ENCODE results near the gene HERC3.

The HERC3 gene

GRCh38 chr4:88613417-88613875 is 21.2 kb downstream of the HERC3 start:
- Histone ChIP-seq H2AFZ (ENCODE audit: low read length) (no peak overlapping the region), H3K79me2 (ENCODE audit: low read length) (no peaks in the 10 kb centered on the region), H3K9me3 (replicated peaks; ENCODE audit: insufficient read depth, low read length) (no peaks in the 10 kb centered on the region), H3K9ac (ENCODE audit: low read length) (no peak overlapping the region), H3K36me3 (replicated peaks; ENCODE audit: insufficient read depth, low read length) (no peaks in the 10 kb centered on the region), H3K4me1 (ENCODE audit: low read length) (no peaks in the 10 kb centered on the region), H3K9me2 (replicated peaks; ENCODE audit: insufficient read depth, low read length) (no peaks in the 10 kb centered on the region), H3K27me3 (replicated peaks; ENCODE audit: insufficient read depth, low read length) (no peaks in the 10 kb centered on the region), H4K20me1 (ENCODE audit: insufficient read depth, low read length) (no peaks in the 10 kb centered on the region), H3K27ac (ENCODE audit: low read length) (no peak overlapping the region), H3K4me2 (ENCODE audit: low read depth, low read length) (no peak overlapping the region), H3F3A (ENCODE audit: insufficient read depth, low read length) (no peaks in the 10 kb centered on the region), H3K4me3 (ENCODE audit: low read length) (no peak overlapping the region)
- DNase-seq = no peak
- TF ChIP-seq EZH2phosphoT487 (IDR thresholded peaks at IDR 0.05; ENCODE audit: low read length) (no peak), CTCF (IDR thresholded peaks at IDR 0.05; ENCODE audit: low read length) (no peak), EZH2 (optimal IDR thresholded peaks at IDR 0.05; ENCODE audit: low read depth, low read length) (no peak)

GRCh38 chr4:88614058-88614457 is 21.8 kb downstream of the HERC3 start:
- H3K4me1 ChIP-seq (ENCODE audit: low read length) = no peaks in the 10 kb centered on the region
- H3K36me3 ChIP-seq (replicated peaks; ENCODE audit: insufficient read depth, low read length) = no peaks in the 10 kb centered on the region
- TF ChIP-seq EZH2phosphoT487 (IDR thresholded peaks at IDR 0.05; ENCODE audit: low read length) (no peak), CTCF (IDR thresholded peaks at IDR 0.05; ENCODE audit: low read length) (no peak), EZH2 (optimal IDR thresholded peaks at IDR 0.05; ENCODE audit: low read depth, low read length) (no peak)
- DNase-seq = no peak
- H3K4me3 ChIP-seq (ENCODE audit: low read length) = no peak overlapping the region
- no peaks in the 10 kb centered on the region for H3K9me3 ChIP-seq (replicated peaks; ENCODE audit: insufficient read depth, low read length)
- H3K27me3 ChIP-seq (replicated peaks; ENCODE audit: insufficient read depth, low read length) = no peaks in the 10 kb centered on the region
- H2AFZ ChIP-seq (ENCODE audit: low read length) = no peak overlapping the region
- H3K9ac ChIP-seq (ENCODE audit: low read length) = no peak overlapping the region
- H4K20me1 ChIP-seq (ENCODE audit: insufficient read depth, low read length) = no peaks in the 10 kb centered on the region
- H3K79me2 ChIP-seq (ENCODE audit: low read length) = no peaks in the 10 kb centered on the region
- H3F3A ChIP-seq (ENCODE audit: insufficient read depth, low read length) = no peaks in the 10 kb centered on the region
- no peak overlapping the region for H3K4me2 ChIP-seq (ENCODE audit: low read depth, low read length)
- no peaks in the 10 kb centered on the region for H3K9me2 ChIP-seq (replicated peaks; ENCODE audit: insufficient read depth, low read length)
- no peak overlapping the region for H3K27ac ChIP-seq (ENCODE audit: low read length)

- no peak overlapping the region for H2AFZ ChIP-seq (ENCODE audit: low read length)
- no peaks in the 10 kb centered on the region for H3K9me2 ChIP-seq (replicated peaks; ENCODE audit: insufficient read depth, low read length)
- no peaks in the 10 kb centered on the region for H3K9me3 ChIP-seq (replicated peaks; ENCODE audit: insufficient read depth, low read length)
- H3K79me2 ChIP-seq (ENCODE audit: low read length) = no peaks in the 10 kb centered on the region
- H3K4me1 ChIP-seq (ENCODE audit: low read length) = no peaks in the 10 kb centered on the region
- no peak overlapping the region for H3K9ac ChIP-seq (ENCODE audit: low read length)
- no peak overlapping the region for H3K4me3 ChIP-seq (ENCODE audit: low read length)
- no peaks in the 10 kb centered on the region for H3K27me3 ChIP-seq (replicated peaks; ENCODE audit: insufficient read depth, low read length)
- H3K27ac ChIP-seq (ENCODE audit: low read length) = no peak overlapping the region
- TF ChIP-seq EZH2 (optimal IDR thresholded peaks at IDR 0.05; ENCODE audit: low read depth, low read length) (no peak), CTCF (IDR thresholded peaks at IDR 0.05; ENCODE audit: low read length) (no peak), EZH2phosphoT487 (IDR thresholded peaks at IDR 0.05; ENCODE audit: low read length) (no peak)
- no peak for DNase-seq
- H3F3A ChIP-seq (ENCODE audit: insufficient read depth, low read length) = no peaks in the 10 kb centered on the region
- no peaks in the 10 kb centered on the region for H4K20me1 ChIP-seq (ENCODE audit: insufficient read depth, low read length)
- no peaks in the 10 kb centered on the region for H3K36me3 ChIP-seq (replicated peaks; ENCODE audit: insufficient read depth, low read length)
- no peak overlapping the region for H3K4me2 ChIP-seq (ENCODE audit: low read depth, low read length)
Observed at GRCh38 chr4:88616275-88617150, 24.2 kb downstream of the HERC3 start.
